H1 (cell line): Measurements from ENCODE around the gene WIPF1. TPM values are rescaled to one million over a fixed set of nuclear protein-coding genes. Genes with fewer than 3 reads are reported as not detected.

ENCODE experiments used
- CTCF ChIA-PET: fragments of 300-600 bp; sonication (Branson Sonifier 250); formaldehyde crosslinking; loops from one replicate; lab custom pipeline; 2021; ENCODE audit not compliant: partially characterized antibody; lab: Charles Lee
- POLR2A ChIA-PET: fragments of 300-600 bp; sonication (Branson Sonifier 250); formaldehyde crosslinking; loops from one replicate; lab custom pipeline; 2021; ENCODE audit warnings: inconsistent platforms; ENCODE audit not compliant: partially characterized antibody; lab: Charles Lee
- DNase-seq, 2 experiments: peaks; one replicate each; pipeline versions ENCODE4 v3.0.0 to v3.0.0-alpha.2; 2010 to 2022; ENCODE audit warnings: low spot score in 2 of 2, low read depth in 1 of 2, mixed read lengths in 1 of 2
- FAIRE-seq: peaks from 2 replicates; lab custom pipeline; 2011; peaks lifted over from hg19 to GRCh38; lab: Jason Lieb, UNC
- H2AFZ ChIP-seq: 2 replicates; pipeline ENCODE4 v1.8.1; 2012; ENCODE audit warnings: low read length, inconsistent platforms
- H2AK5ac ChIP-seq: 2 replicates; pipeline ENCODE4 v1.6.1; 2013; ENCODE audit warnings: low read depth, low read length
- H2BK120ac ChIP-seq: replicated peaks from 2 replicates; pipeline ENCODE3; 2013; ENCODE audit warnings: low read depth, low read length, inconsistent platforms
- H2BK12ac ChIP-seq: 2 replicates; pipeline ENCODE4 v1.6.1; 2013; ENCODE audit warnings: low read depth, low read length
- H2BK15ac ChIP-seq: 2 replicates; pipeline ENCODE4 v1.6.1; 2013; ENCODE audit warnings: low read length
- H2BK20ac ChIP-seq: 2 replicates; pipeline ENCODE4 v1.6.1; 2013; ENCODE audit warnings: low read length
- H2BK5ac ChIP-seq: 2 replicates; pipeline ENCODE4 v1.6.1; 2013; ENCODE audit warnings: low read depth, low read length
- H3K14ac ChIP-seq: 2 replicates; pipeline ENCODE4 v1.6.1; 2013; ENCODE audit warnings: inconsistent platforms; ENCODE audit not compliant: insufficient read length
- H3K18ac ChIP-seq: 2 replicates; pipeline ENCODE4 v1.6.1; 2013; ENCODE audit warnings: low read length; ENCODE audit errors: extremely low read depth
- H3K23ac ChIP-seq: 2 replicates; pipeline ENCODE4 v1.6.1; 2013; ENCODE audit warnings: inconsistent platforms; ENCODE audit not compliant: insufficient read length
- H3K23me2 ChIP-seq: 2 replicates; pipeline ENCODE4 v1.6.1; 2013; ENCODE audit warnings: low read depth, low read length
- H3K27ac ChIP-seq: 2 replicates; pipeline ENCODE4 v1.6.1; 2011; ENCODE audit warnings: low read depth, low read length, inconsistent platforms
- H3K27me3 ChIP-seq, 4 experiments: replicated peaks in 1 of 4; 1 replicate in 1 of 4; 2 replicates in 3 of 4; pipeline versions ENCODE4 v1.6.1 to v1.8.1; 2011 to 2013; ENCODE audit warnings: low read length in 3 of 4, mild to moderate bottlenecking in 3 of 4, inconsistent platforms in 2 of 4, mixed read lengths in 2 of 4, moderate library complexity in 1 of 4; ENCODE audit not compliant: control insufficient read depth in 3 of 4, insufficient read depth in 3 of 4; ENCODE audit errors: extremely low read depth in 1 of 4
- H3K36me3 ChIP-seq, 4 experiments: 2 replicates each; pipeline versions ENCODE4 v1.6.1 to v1.8.1; 2011 to 2013; ENCODE audit warnings: mild to moderate bottlenecking in 4 of 4, low read length in 3 of 4, moderate library complexity in 2 of 4, control low read depth in 1 of 4, inconsistent platforms in 1 of 4; ENCODE audit not compliant: insufficient read depth in 4 of 4, control insufficient read depth in 2 of 4
- H3K4ac ChIP-seq: replicated peaks from 2 replicates; pipeline ENCODE3; 2013; ENCODE audit warnings: low read length, low read depth, mixed read lengths, inconsistent platforms; ENCODE audit not compliant: insufficient read length
- H3K4me1 ChIP-seq, 4 experiments: replicated peaks in 1 of 4; 1 replicate in 1 of 4; 2 replicates in 3 of 4; pipeline versions ENCODE4 v1.6.1 to v1.8.1; 2011 to 2013; ENCODE audit warnings: low read length in 3 of 4, inconsistent platforms in 2 of 4, mixed read lengths in 1 of 4; ENCODE audit not compliant: insufficient read depth in 4 of 4, control insufficient read depth in 3 of 4
- H3K4me2 ChIP-seq, 2 experiments: 2 replicates each; pipeline versions ENCODE4 v1.6.1 to v1.8.1; 2011 to 2013; ENCODE audit warnings: low read depth in 2 of 2, low read length in 2 of 2, control low read depth in 1 of 2, inconsistent platforms in 1 of 2, mild to moderate bottlenecking in 1 of 2; ENCODE audit not compliant: insufficient read depth in 1 of 2
- H3K4me3 ChIP-seq, 4 experiments: fragments of 200-600, 300-600 bp in 1 of 4; sonication (generic), shearing (Covaris generic), sonication (Bioruptor Twin) in 1 of 4; 2 replicates each; pipeline versions ENCODE4 v1.5.1 to v1.8.1; 2011 to 2016; ENCODE audit warnings: low read length in 4 of 4, low read depth in 3 of 4, control low read depth in 2 of 4, inconsistent platforms in 2 of 4, mild to moderate bottlenecking in 2 of 4, mixed read lengths in 1 of 4, moderate library complexity in 1 of 4; ENCODE audit not compliant: insufficient read depth in 2 of 4; ENCODE audit errors: extremely low read depth in 1 of 4
- H3K56ac ChIP-seq: replicated peaks from 2 replicates; pipeline ENCODE3; 2013; ENCODE audit warnings: low read depth, mild to moderate bottlenecking, mixed read lengths, low read length, inconsistent platforms; ENCODE audit not compliant: insufficient read length
- H3K79me1 ChIP-seq: 2 replicates; pipeline ENCODE4 v1.6.1; 2013; ENCODE audit warnings: low read depth, low read length, control low read depth
- H3K79me2 ChIP-seq, 2 experiments: 2 replicates each; pipeline versions ENCODE4 v1.6.1 to v1.8.1; 2012 to 2013; ENCODE audit warnings: low read length in 2 of 2, mild to moderate bottlenecking in 2 of 2, inconsistent platforms in 1 of 2; ENCODE audit not compliant: insufficient read depth in 2 of 2, control insufficient read depth in 1 of 2
- H3K9ac ChIP-seq, 4 experiments: replicated peaks in 1 of 4; 1 replicate in 1 of 4; 2 replicates in 3 of 4; pipeline versions ENCODE4 v1.6.1 to v1.8.1; 2011 to 2013; ENCODE audit warnings: low read depth in 3 of 4, low read length in 3 of 4, control low read depth in 2 of 4, mild to moderate bottlenecking in 2 of 4, moderate library complexity in 2 of 4, inconsistent platforms in 1 of 4; ENCODE audit errors: extremely low read depth in 1 of 4
- H3K9me3 ChIP-seq, 2 experiments: 2 replicates each; pipeline versions ENCODE4 v1.6.1 to v1.8.1; 2012 to 2013; ENCODE audit warnings: mild to moderate bottlenecking in 2 of 2, moderate library complexity in 2 of 2, control low read depth in 1 of 2, inconsistent platforms in 1 of 2, low read depth in 1 of 2, low read length in 1 of 2, mixed read lengths in 1 of 2; ENCODE audit not compliant: insufficient read depth in 2 of 2
- H4K20me1 ChIP-seq, 2 experiments: replicated peaks in 1 of 2; 2 replicates each; pipeline versions ENCODE3 to v1.8.1; 2011 to 2013; ENCODE audit warnings: inconsistent platforms in 2 of 2, low read length in 2 of 2, mild to moderate bottlenecking in 1 of 2; ENCODE audit not compliant: insufficient read depth in 2 of 2, control insufficient read depth in 1 of 2
- H4K5ac ChIP-seq: 2 replicates; pipeline ENCODE4 v1.6.1; 2013; ENCODE audit warnings: low read length, low read depth, mixed read lengths, inconsistent platforms; ENCODE audit not compliant: insufficient read length
- H4K8ac ChIP-seq: 2 replicates; pipeline ENCODE4 v1.8.0; 2013; ENCODE audit warnings: mild to moderate bottlenecking, moderate library complexity, low read length, inconsistent platforms; ENCODE audit not compliant: insufficient read depth; ENCODE audit errors: extremely low read depth
- H4K91ac ChIP-seq: replicated peaks from 2 replicates; pipeline ENCODE3; 2013; ENCODE audit warnings: low read length, mixed read lengths, inconsistent platforms; ENCODE audit not compliant: insufficient read length
- RAD21 ChIP-seq, 2 experiments: IDR thresholded peaks in 1 of 2; conservative IDR thresholded peaks in 1 of 2; 2 replicates each; pipeline ENCODE4 v1.6.1; 2011; ENCODE audit warnings: low read depth in 2 of 2, low read length in 2 of 2, improper control_type of control experiment in 1 of 2, inconsistent platforms in 1 of 2, mild to moderate bottlenecking in 1 of 2, moderate library complexity in 1 of 2
- SIN3A ChIP-seq, 2 experiments: IDR thresholded peaks in 1 of 2; conservative IDR thresholded peaks in 1 of 2; 2 replicates each; pipeline ENCODE4 v1.6.1; 2011 to 2012; ENCODE audit warnings: low read length in 2 of 2, improper control_type of control experiment in 1 of 2, low read depth in 1 of 2, mild to moderate bottlenecking in 1 of 2
- WGBS, 2 experiments: shearing (Covaris generic) in 1 of 2; methylation state at CpG; one replicate each; pipeline versions ENCODE4 v1.1.6 to v1.1.7; 2013 to 2015; ENCODE audit warnings: low lambda C conversion rate in 2 of 2, mixed read lengths in 2 of 2, inconsistent platforms in 1 of 2, low coverage in 1 of 2, missing lambda C conversion rate in 1 of 2; ENCODE audit not compliant: insufficient replicate concordance in 2 of 2, insufficient coverage in 1 of 2, insufficient read length in 1 of 2; ENCODE audit errors: extremely low coverage in 1 of 2, missing lambda C conversion rate in 1 of 2; 5-methylcytosine and 5-hydroxymethylcytosine counted together
- polyA plus RNA-seq, 7 experiments: library from polyadenylated mRNA; depleted of rRNA in 3 of 7; stranded (reverse) in 5 of 7; unstranded in 2 of 7; fragments of >200 nt in 5 of 7; fragments of 200-250 nt in 2 of 7; gene quantifications; 1 replicate in 5 of 7; 2 replicates in 1 of 7; 4 replicates in 1 of 7; pipeline versions ENCODE4 v1.2.1 to v1.2.3, GENCODE V29; 2011 to 2013; ENCODE audit warnings: missing spikeins in 2 of 7, mixed read lengths in 2 of 7
- total RNA-seq: library from RNA; stranded (reverse); fragmentation: NEBNext Ultra II Directional; extraction: Animal tissue kit (Norgen Biotek cat#: 25700); gene quantifications from 2 replicates; pipeline ENCODE4 v1.2.1, GENCODE V29; 2021

Gene WIPF1
- total and polyA plus RNA-seq, 2 of the 8 experiments (the other 6 are each of a cell fraction or from before 2014, with no cell fraction given) = 4.7 to 5.2 TPM

DNA sequence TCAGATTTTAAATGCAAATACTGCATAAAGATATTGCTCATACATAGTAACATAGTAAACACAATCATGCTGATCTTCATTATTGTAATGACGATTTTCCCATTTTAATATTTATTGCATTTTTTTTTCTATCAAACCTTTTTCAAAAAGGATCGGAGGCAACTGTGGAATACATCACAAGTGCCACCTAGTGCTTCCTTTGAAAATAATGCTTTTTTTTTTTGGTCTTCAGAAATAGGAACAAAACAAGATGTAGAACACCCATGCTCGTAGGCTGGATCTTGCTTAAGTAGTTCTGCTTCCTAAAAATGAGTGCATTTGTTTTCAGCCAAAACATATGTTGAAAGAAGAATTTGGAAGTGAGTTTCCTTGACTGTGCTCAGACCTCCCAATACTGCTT is 75.1 kb downstream of the WIPF1 start:
- Histone ChIP-seq H3K9ac (no peak overlapping the region), H4K5ac (no peak overlapping the region), H3K79me1 (no peaks in the 10 kb centered on the region), H4K91ac (no peak overlapping the region), H2BK20ac (no peak overlapping the region), H3K4me2 (no peak overlapping the region), H2BK5ac (no peak overlapping the region), H4K20me1 (no peaks in the 10 kb centered on the region), H3K27ac (no peak overlapping the region), H3K36me3 (no peaks in the 10 kb centered on the region), H3K4me1 (no peaks in the 10 kb centered on the region), H3K23ac (no peak overlapping the region), H3K4ac (no peak overlapping the region), H2BK12ac (no peak overlapping the region), H3K4me3 (no peak overlapping the region), H2AK5ac (no peak overlapping the region), H2BK15ac (no peak overlapping the region), H2AFZ (no peak overlapping the region), H3K27me3 (no peaks in the 10 kb centered on the region), H3K79me2 (no peaks in the 10 kb centered on the region), H4K8ac (no peak overlapping the region), H2BK120ac (no peak overlapping the region), H3K23me2 (no peaks in the 10 kb centered on the region), H3K9me3 (peaks cover 2% of the 10 kb centered on the region in 2 experiments; a peak in 2 of 4 replicates), H3K18ac (no peak overlapping the region), H3K14ac (no peak overlapping the region), H3K56ac (no peak overlapping the region)
- TF ChIP-seq SIN3A (conservative IDR thresholded peaks at IDR 0.05 in 1 of 2, IDR thresholded peaks at IDR 0.05 in 1 of 2; ENCODE audit: low read depth in 1 of 2, low read length in 2 of 2) (no peak), RAD21 (IDR thresholded peaks at IDR 0.05 in 1 of 2, conservative IDR thresholded peaks at IDR 0.05 in 1 of 2; ENCODE audit: low read depth in 2 of 2, low read length in 2 of 2) (peak in 1 of 2 experiments; percentile 20; a peak in 2 of 4 replicates)
- FAIRE-seq = no peak
- DNase-seq = no peak
- CTCF ChIA-PET = interaction anchor here (1.1 to 5.7 kb wide), 4 partner anchors 13 to 61 kb away, joined by 4 to 49 read pairs (median 6); no protein-coding TSS in a partner anchor
- POLR2A ChIA-PET = no interaction called here
- 79% methylated on average over 3 of the region's 3 CpGs; no CpG with 5 or more reads in 1 of the 2 experiments for WGBS, 2 experiments
